ENCODE measurements around the gene BIK. TPM values are rescaled to one million over a fixed set of nuclear protein-coding genes. Genes with fewer than 3 reads are reported as not detected.

BIK gene
- total and polyA plus RNA-seq, 4 donors: 2.7 to 7.6 (median 4.6) TPM

- Histone ChIP-seq H3K27me3 (ENCODE audit: control insufficient read depth in 3 of 3, insufficient read depth in 3 of 3, low read length in 2 of 3) (no peaks in the 10 kb centered on the region), H3K4me3 (no peak overlapping the region), H3K27ac (ENCODE audit: low read depth in 1 of 2, low read length in 1 of 2) (no peak overlapping the region), H3K36me3 (ENCODE audit: control insufficient read depth in 4 of 4, insufficient read depth in 4 of 4, low read length in 4 of 4) (peaks cover 0 to 66% (median 18%) of the 10 kb centered on the region in 4 donors), H3K9me3 (ENCODE audit: control insufficient read depth in 4 of 4, insufficient read depth in 3 of 4, low read length in 3 of 4) (peaks cover 0 to 2% (median 0%) of the 10 kb centered on the region in 4 donors), H3K9ac (ENCODE audit: insufficient read depth in 1 of 2, low read length in 2 of 2) (no peak overlapping the region), H3K4me1 (ENCODE audit: control insufficient read depth in 5 of 5, insufficient read depth in 5 of 5, low read length in 5 of 5) (no peaks in the 10 kb centered on the region)
- DNase-seq (no peak), ATAC-seq (ENCODE audit: insufficient read depth, low FRiP score) (no peak)
- 93 to 98% methylated on average over 9 of the region's 9 CpGs for WGBS, 2 donors
- TF ChIP-seq CTCF (IDR thresholded peaks at IDR 0.05; ENCODE audit: control extremely low read depth, extremely low read depth): no peak
These were observed 59.6 kb downstream of the BIK start for GRCh38 chr22:43170131-43170480.

- DNase-seq (no peak), ATAC-seq (ENCODE audit: insufficient read depth, low FRiP score) (no peak)
- peaks cover 0 to 1% (median 0%) of the 10 kb centered on the region in 5 donors for H3K4me1 ChIP-seq (ENCODE audit: control insufficient read depth in 5 of 5, insufficient read depth in 5 of 5, low read length in 5 of 5)
- WGBS, 2 donors: 68 to 87% methylated on average over 14 of the region's 14 CpGs
- no peak overlapping the region for H3K9ac ChIP-seq (ENCODE audit: insufficient read depth in 1 of 2, low read length in 2 of 2)
- H3K27me3 ChIP-seq (ENCODE audit: control insufficient read depth in 3 of 3, insufficient read depth in 3 of 3, low read length in 2 of 3): no peaks in the 10 kb centered on the region
- TF ChIP-seq CTCF (IDR thresholded peaks at IDR 0.05; ENCODE audit: control extremely low read depth, extremely low read depth): no peak
- H3K9me3 ChIP-seq (ENCODE audit: control insufficient read depth in 4 of 4, insufficient read depth in 3 of 4, low read length in 3 of 4): peaks cover 0 to 4% (median 0%) of the 10 kb centered on the region in 4 donors
- H3K27ac ChIP-seq (ENCODE audit: low read depth in 1 of 2, low read length in 1 of 2): no peak overlapping the region
- no peak overlapping the region for H3K4me3 ChIP-seq
- H3K36me3 ChIP-seq (ENCODE audit: control insufficient read depth in 4 of 4, insufficient read depth in 4 of 4, low read length in 4 of 4): peaks cover 0 to 70% (median 19%) of the 10 kb centered on the region in 4 donors
These were observed 60.5 kb downstream of the BIK start for GRCh38 chr22:43171019-43171491.

GRCh38 chr22:43171607-43172006 is 61.1 kb downstream of the BIK start:
- Histone ChIP-seq H3K4me1 (ENCODE audit: control insufficient read depth in 5 of 5, insufficient read depth in 5 of 5, low read length in 5 of 5) (peaks cover 0 to 2% (median 0%) of the 10 kb centered on the region in 5 donors), H3K9ac (ENCODE audit: insufficient read depth in 1 of 2, low read length in 2 of 2) (no peak overlapping the region), H3K27ac (ENCODE audit: low read depth in 1 of 2, low read length in 1 of 2) (no peak overlapping the region), H3K4me3 (no peak overlapping the region), H3K9me3 (ENCODE audit: control insufficient read depth in 4 of 4, insufficient read depth in 3 of 4, low read length in 3 of 4) (peaks cover 0 to 4% (median 0%) of the 10 kb centered on the region in 4 donors), H3K36me3 (ENCODE audit: control insufficient read depth in 4 of 4, insufficient read depth in 4 of 4, low read length in 4 of 4) (peaks cover 0 to 70% (median 20%) of the 10 kb centered on the region in 4 donors), H3K27me3 (ENCODE audit: control insufficient read depth in 3 of 3, insufficient read depth in 3 of 3, low read length in 2 of 3) (no peaks in the 10 kb centered on the region)
- TF ChIP-seq CTCF (IDR thresholded peaks at IDR 0.05; ENCODE audit: control extremely low read depth, extremely low read depth): no peak
- no peak for DNase-seq
- no peak for ATAC-seq (ENCODE audit: insufficient read depth, low FRiP score)
- 88% methylated on average over 12 of the region's 12 CpGs for WGBS, 2 donors

GRCh38 chr22:43172191-43172590 is 61.6 kb downstream of the BIK start:
- Histone ChIP-seq H3K9ac (ENCODE audit: insufficient read depth in 1 of 2, low read length in 2 of 2) (no peak overlapping the region), H3K4me1 (ENCODE audit: control insufficient read depth in 5 of 5, insufficient read depth in 5 of 5, low read length in 5 of 5) (peaks cover 0 to 2% (median 0%) of the 10 kb centered on the region in 5 donors), H3K27ac (ENCODE audit: low read depth in 1 of 2, low read length in 1 of 2) (no peak overlapping the region), H3K4me3 (no peak overlapping the region), H3K36me3 (ENCODE audit: control insufficient read depth in 4 of 4, insufficient read depth in 4 of 4, low read length in 4 of 4) (peaks cover 0 to 68% (median 20%) of the 10 kb centered on the region in 4 donors), H3K9me3 (ENCODE audit: control insufficient read depth in 4 of 4, insufficient read depth in 3 of 4, low read length in 3 of 4) (peaks cover 0 to 4% (median 0%) of the 10 kb centered on the region in 4 donors), H3K27me3 (ENCODE audit: control insufficient read depth in 3 of 3, insufficient read depth in 3 of 3, low read length in 2 of 3) (no peaks in the 10 kb centered on the region)
- 97% methylated on average over 19 of the region's 19 CpGs for WGBS, 2 donors
- ATAC-seq (ENCODE audit: insufficient read depth, low FRiP score) (no peak), DNase-seq (no peak)
- TF ChIP-seq CTCF (IDR thresholded peaks at IDR 0.05; ENCODE audit: control extremely low read depth, extremely low read depth): no peak
